Esophagus (tissue), 2 donors: ENCODE measurements around the gene TP63. TPM values are rescaled to one million over a fixed set of nuclear protein-coding genes. Genes with fewer than 3 reads are reported as not detected.

Source experiments
- H3K27ac ChIP-seq, 2 donors: one replicate each; pipeline ENCODE4 v1.5.1; 2013; ENCODE audit warnings: low read depth in 2 of 2, mild to moderate bottlenecking in 2 of 2, inconsistent platforms in 1 of 2, low read length in 1 of 2, moderate library complexity in 1 of 2
- H3K27me3 ChIP-seq, 2 donors: one replicate each; pipeline ENCODE4 v1.6.1; 2013; ENCODE audit warnings: low read length in 2 of 2, control low read depth in 1 of 2, mild to moderate bottlenecking in 1 of 2; ENCODE audit not compliant: insufficient read depth in 2 of 2, control insufficient read depth in 1 of 2
- H3K36me3 ChIP-seq, 2 donors: one replicate each; pipeline ENCODE4 v1.6.1; 2013; ENCODE audit warnings: low read length in 1 of 2; ENCODE audit not compliant: control insufficient read depth in 2 of 2, insufficient read depth in 2 of 2
- H3K4me1 ChIP-seq, 2 donors: one replicate each; pipeline ENCODE4 v1.6.1; 2013; ENCODE audit warnings: low read length in 1 of 2; ENCODE audit not compliant: control insufficient read depth in 2 of 2, insufficient read depth in 2 of 2
- H3K4me3 ChIP-seq, 2 donors: one replicate each; pipeline ENCODE4 v1.5.1; 2013; ENCODE audit warnings: low read length in 2 of 2, mild to moderate bottlenecking in 2 of 2, low read depth in 1 of 2, moderate library complexity in 1 of 2
- H3K9me3 ChIP-seq, 2 donors: one replicate each; pipeline ENCODE4 v1.6.1; 2013; ENCODE audit warnings: mild to moderate bottlenecking in 2 of 2, low read depth in 1 of 2, low read length in 1 of 2, moderate library complexity in 1 of 2; ENCODE audit not compliant: control insufficient read depth in 2 of 2, insufficient read depth in 1 of 2
- WGBS, 2 donors: extraction: QIAGEN DNeasy Blood & Tissue Kit; methylation state at CpG; one replicate each; pipeline ENCODE4 v1.1.7; 2013; 5-methylcytosine and 5-hydroxymethylcytosine counted together
- polyA plus RNA-seq, 2 donors: library from polyadenylated mRNA; stranded (reverse); fragments of 200-250 nt; gene quantifications; one replicate each; pipeline ENCODE4 v1.2.3, GENCODE V29; 2013
- donor health status: healthy with polysubstance abuse.
- donor health status: Bipolar disorder and iron deficiency.

TP63 gene
- polyA plus RNA-seq: 10 to 100 TPM; 37.8 to 57.2 TPM

DNA sequence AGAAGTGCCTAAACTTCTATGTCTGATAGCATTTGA is at the start of gene TP63:
Gene TP63 (plus strand): TSS at position 17 of the 36 bp plus-strand sequence. CDS start 127 bp downstream, outside the sequence.
- Histone ChIP-seq H3K36me3 (no peaks in the 10 kb centered on the region), H3K27me3 (no peaks in the 10 kb centered on the region), H3K4me3 (no peak within 1 kb of the TSS), H3K9me3 (no peaks in the 10 kb centered on the region), H3K27ac (no peak within 1 kb of the TSS), H3K4me1 (no peaks in the 10 kb centered on the region)

DNA sequence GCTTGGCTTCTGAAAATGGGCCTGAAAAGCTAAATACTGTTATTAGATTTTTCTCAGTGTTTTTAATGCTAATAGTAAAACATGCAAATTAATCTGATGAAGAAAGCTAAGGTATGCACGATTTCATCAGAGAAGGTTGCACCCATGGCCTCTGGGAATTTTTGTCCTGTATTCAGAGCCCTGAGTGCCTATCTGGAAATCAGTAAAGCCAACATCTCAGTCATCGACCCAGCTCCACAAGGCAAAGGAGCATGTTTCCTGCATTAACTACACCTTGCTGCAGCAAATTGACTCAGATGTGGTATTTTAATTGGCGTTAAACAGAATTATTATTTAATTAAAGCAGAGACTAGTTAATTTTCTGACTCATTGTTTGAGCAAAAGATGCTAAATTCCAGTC is 49.0 kb upstream of the TP63 start:
- H3K27ac ChIP-seq: no peak overlapping the region
- no peaks in the 10 kb centered on the region for H3K4me1 ChIP-seq
- WGBS, 2 donors: 66 to 77% methylated on average over 3 of the region's 3 CpGs
- no peaks in the 10 kb centered on the region for H3K27me3 ChIP-seq
- no peaks in the 10 kb centered on the region for H3K9me3 ChIP-seq
- H3K4me3 ChIP-seq: no peak overlapping the region
- H3K36me3 ChIP-seq: no peaks in the 10 kb centered on the region

DNA sequence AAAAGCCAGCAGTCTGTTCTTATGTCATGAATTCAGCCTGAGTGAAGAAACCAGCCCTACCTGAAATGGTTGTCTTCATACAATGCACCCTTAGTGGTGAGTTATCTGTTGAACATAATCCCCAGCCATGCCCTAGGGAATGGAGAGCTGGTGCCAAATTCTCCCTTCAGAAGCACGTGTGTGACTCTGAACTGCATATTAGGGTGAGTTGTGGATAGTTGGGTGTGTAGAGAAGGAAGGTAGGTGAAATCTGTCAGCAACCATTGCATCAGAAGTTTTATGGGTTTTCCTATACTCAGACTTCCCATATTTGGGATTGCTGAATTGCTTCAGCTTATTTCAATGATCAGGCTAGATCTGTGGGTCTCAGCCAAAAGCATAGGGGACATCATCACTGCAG is 46.5 kb upstream of the TP63 start:
- no peak overlapping the region for H3K27ac ChIP-seq
- WGBS, 2 donors: 31 to 48% methylated on average over 1 of the region's 1 CpG
- H3K4me3 ChIP-seq: no peak overlapping the region
- H3K27me3 ChIP-seq: no peaks in the 10 kb centered on the region
- no peaks in the 10 kb centered on the region for H3K9me3 ChIP-seq
- no peaks in the 10 kb centered on the region for H3K36me3 ChIP-seq
- H3K4me1 ChIP-seq: no peaks in the 10 kb centered on the region

DNA sequence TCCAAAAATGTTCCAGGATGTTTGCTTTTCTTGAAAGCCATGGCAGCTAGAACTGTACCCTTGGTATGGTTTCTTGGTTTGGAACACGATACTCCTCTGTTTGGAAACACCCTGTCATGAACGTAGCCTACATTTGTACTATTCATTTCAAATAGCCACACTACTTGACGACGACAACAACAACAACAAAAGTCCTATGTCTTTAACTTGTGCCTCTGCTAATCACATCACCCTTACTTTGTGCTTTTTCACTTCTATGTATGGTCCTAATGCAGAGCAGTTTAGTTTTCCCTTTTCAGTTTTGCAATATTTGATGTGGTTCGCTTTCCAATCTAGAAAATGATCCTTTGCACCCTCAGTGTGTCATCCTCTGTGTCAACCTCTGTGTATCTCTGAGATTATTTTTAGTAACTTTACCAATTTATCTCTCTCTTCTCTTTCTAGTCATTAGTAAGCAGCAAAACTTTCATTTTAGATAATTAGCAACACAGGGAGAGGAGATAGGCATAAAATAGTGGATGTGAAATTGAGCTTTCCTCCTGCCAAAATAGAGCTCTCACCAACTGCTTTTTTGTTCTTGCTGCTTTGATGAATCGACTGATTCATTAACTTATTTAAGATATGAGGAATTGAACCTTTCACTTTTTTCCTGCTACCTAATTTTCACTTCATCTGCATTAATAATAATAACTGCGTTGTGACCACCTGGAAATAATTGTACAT is 44.1 kb upstream of the TP63 start:
- no peak overlapping the region for H3K4me3 ChIP-seq
- H3K4me1 ChIP-seq: peaks cover 0 to 4% of the 10 kb centered on the region in 2 donors
- H3K27me3 ChIP-seq: no peaks in the 10 kb centered on the region
- WGBS, 2 donors: 73 to 81% methylated on average over 7 of the region's 7 CpGs
- H3K27ac ChIP-seq: no peak overlapping the region
- H3K36me3 ChIP-seq: no peaks in the 10 kb centered on the region
- no peaks in the 10 kb centered on the region for H3K9me3 ChIP-seq

DNA sequence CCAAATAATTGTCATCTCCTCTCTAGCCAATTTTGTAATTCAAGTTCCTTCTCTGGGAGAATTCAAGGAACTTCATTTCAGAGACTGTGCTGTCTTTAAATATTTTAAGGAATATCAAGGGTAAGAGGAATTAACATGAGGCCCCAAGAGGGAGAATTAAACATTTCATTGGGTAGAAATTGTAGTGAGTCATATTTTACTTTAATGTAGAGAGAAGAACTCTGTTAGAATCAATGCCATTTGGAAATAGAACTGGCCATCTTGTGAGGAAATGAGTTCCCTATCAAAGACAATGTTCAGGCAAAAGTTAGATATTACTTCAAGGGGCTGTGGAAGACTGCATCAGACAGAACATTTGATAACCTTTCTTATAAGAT is 43.5 kb upstream of the TP63 start:
- Histone ChIP-seq H3K4me1 (peaks cover 0 to 4% of the 10 kb centered on the region in 2 donors), H3K4me3 (no peak overlapping the region), H3K9me3 (no peaks in the 10 kb centered on the region), H3K27ac (no peak overlapping the region), H3K27me3 (no peaks in the 10 kb centered on the region), H3K36me3 (no peaks in the 10 kb centered on the region)

DNA sequence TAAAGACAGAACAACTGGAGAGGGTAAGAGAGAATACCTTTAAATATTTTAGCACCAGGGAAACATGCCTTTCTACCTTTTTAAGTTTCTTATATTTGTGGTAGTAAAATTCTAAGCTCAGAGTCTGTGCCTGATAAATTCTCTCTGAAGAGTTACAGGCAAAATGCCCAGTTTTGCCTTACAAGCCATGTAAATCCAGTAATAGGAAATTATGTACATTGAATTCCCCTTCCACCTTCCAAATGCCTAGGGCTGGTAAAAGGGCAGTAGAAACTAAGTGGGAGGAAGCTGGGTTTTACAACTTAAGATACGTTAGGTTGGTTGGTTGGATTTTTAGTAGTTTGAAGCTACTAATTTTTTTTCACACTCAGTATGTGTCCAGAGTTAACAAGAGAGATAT is 43.1 kb upstream of the TP63 start:
- Histone ChIP-seq H3K27ac (no peak overlapping the region), H3K27me3 (no peaks in the 10 kb centered on the region), H3K9me3 (no peaks in the 10 kb centered on the region), H3K36me3 (no peaks in the 10 kb centered on the region), H3K4me3 (no peak overlapping the region), H3K4me1 (peaks cover 0 to 4% of the 10 kb centered on the region in 2 donors)
- 34 to 51% methylated on average over 1 of the region's 1 CpG for whole genome bisulfite sequencing, 2 donors

DNA sequence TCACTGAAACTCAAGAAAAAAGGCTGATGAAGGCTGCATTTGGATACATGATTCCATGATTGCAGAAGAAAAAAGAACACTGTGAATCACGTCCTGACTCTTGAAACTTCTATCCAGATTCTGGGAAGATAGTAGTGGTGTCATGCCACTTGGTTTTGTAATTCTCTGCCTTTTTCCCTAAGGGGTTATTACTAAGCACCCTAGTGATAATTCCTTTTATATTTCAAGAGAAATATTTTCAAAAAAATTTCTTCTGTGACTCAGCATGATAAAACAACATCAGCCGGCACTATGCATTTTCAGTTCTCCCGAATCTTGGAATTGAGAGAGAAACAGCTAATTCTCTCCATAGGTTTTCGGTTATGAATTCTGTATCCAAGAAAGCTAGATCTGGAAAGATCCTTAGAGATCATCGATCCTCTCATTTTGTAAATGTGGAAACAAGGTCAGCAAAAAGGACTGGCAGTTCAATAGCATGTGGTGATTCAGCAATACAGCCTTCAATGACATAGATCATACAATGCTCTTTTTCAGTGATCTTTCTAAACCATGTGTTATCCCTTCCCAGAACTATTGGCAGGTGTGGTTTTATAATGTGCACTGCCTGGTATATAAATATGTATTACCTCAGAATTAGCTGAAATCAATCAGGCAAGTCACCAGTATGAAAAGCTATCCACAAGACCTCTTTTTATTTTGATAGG is 42.6 kb upstream of the TP63 start:
- Histone ChIP-seq H3K9me3 (no peaks in the 10 kb centered on the region), H3K27ac (no peak overlapping the region), H3K27me3 (no peaks in the 10 kb centered on the region), H3K4me1 (peaks cover 0 to 4% of the 10 kb centered on the region in 2 donors), H3K4me3 (no peak overlapping the region), H3K36me3 (no peaks in the 10 kb centered on the region)
- WGBS, 2 donors: 48 to 72% methylated on average over 5 of the region's 5 CpGs

DNA sequence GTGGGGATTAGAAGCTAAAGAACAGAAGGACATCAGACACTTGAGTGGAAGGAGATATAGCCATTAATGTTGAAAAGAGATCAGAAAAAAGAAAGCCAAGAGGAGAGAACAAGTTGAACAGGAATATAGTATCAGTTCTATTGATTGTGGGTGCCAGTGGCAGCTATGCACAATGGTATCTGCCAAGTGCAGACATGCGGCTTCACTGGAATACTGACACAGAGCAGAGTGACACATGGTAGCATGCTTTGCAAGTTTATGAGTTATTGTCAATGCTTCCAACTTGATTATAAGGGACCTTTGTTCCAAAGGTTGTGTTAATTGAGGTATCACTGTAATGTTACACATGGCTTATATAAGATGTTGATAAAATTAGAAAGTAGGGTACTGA is 42.0 kb upstream of the TP63 start:
- Histone ChIP-seq H3K27me3 (no peaks in the 10 kb centered on the region), H3K36me3 (no peaks in the 10 kb centered on the region), H3K4me1 (peaks cover 0 to 4% of the 10 kb centered on the region in 2 donors), H3K27ac (peak overlapping the region in 1 of 2 donors; percentile 20), H3K4me3 (no peak overlapping the region), H3K9me3 (no peaks in the 10 kb centered on the region)
- 59 to 71% methylated on average over 1 of the region's 1 CpG for WGBS, 2 donors

DNA sequence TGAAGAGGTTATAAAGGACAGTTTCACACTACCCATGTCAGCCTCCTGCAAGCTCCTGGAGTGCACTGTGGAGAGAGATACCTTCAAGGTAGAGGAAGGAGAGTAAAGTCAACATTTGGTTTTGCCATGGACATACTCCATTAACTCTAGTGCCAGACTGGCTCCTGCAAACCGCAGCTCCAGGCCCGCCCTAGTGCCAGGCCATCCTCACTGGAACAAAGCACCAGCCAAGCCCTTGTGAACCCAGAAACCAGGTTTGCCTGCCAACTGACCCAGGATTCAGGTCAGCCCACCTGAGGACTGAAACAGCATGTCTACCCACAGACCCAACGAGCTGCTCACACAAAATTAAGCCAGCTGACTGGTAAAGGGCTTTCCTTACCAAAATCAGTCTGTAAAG is 41.0 kb upstream of the TP63 start:
- Histone ChIP-seq H3K27ac (no peak overlapping the region), H3K27me3 (no peaks in the 10 kb centered on the region), H3K36me3 (no peaks in the 10 kb centered on the region), H3K4me3 (no peak overlapping the region), H3K4me1 (peaks cover 0 to 4% of the 10 kb centered on the region in 2 donors), H3K9me3 (no peaks in the 10 kb centered on the region)
- 91 to 92% methylated on average over 3 of the region's 3 CpGs for WGBS, 2 donors

DNA sequence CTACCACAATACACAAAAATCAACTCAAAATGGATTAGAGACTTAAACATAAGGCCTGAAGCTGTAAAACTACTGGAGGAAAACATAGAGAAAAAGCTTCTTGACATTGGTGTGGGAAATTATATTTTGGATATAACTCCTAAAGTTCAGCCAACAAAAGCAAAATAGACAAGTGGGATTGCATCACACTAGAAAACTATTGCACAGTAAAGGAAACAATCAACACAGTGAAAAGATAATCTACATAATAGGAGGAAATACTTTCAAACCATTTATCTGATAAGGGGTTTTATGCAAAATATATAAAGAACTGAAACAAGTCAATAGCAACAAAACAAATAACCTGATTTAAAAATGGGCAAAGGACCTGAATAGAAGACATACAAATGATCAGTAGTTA is 37.6 kb upstream of the TP63 start:
- Histone ChIP-seq H3K27ac (no peak overlapping the region), H3K9me3 (no peaks in the 10 kb centered on the region), H3K4me1 (peaks cover 0 to 4% of the 10 kb centered on the region in 2 donors), H3K36me3 (no peaks in the 10 kb centered on the region), H3K27me3 (no peaks in the 10 kb centered on the region), H3K4me3 (no peak overlapping the region)
